ENCODE measurements around the gene CARD14. TPM values are rescaled to one million over a fixed set of nuclear protein-coding genes. Genes with fewer than 3 reads are reported as not detected.

Gene CARD14
- total and polyA plus RNA-seq, 9 donors: 0.10 to 2.3 (median 0.18) TPM; not detected in 3

DNA sequence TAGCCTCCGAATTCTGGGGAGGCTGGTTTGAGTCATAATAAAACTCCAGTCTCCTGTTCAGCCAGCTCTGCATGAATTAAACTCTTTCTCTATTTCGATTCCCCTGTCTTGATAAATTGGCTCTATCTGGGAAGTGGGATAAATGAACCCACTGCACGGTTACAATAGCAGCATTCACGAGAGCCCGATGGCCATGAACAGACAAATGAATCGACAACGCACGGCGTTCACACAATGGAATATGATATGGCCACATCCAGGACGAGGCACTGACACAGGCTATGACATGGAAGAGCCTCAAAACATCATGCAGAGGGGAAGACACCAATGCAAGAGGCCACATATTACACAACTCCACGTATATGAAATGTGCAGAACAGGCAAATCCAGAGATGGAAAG is 5.6 kb upstream of the CARD14 start:
- no peaks in the 10 kb centered on the region for H3K27me3 ChIP-seq
- H3K4me3 ChIP-seq: no peak overlapping the region
- H3K27ac ChIP-seq: no peak overlapping the region
- H3K36me3 ChIP-seq: no peaks in the 10 kb centered on the region
- no peak for DNase-seq
- intact Hi-C loops (cut with DNase I): no loop called here
- WGBS, 3 donors: 81 to 90% (median 87%) methylated on average over 11 of the region's 11 CpGs
- TF ChIP-seq, protein P1, sequence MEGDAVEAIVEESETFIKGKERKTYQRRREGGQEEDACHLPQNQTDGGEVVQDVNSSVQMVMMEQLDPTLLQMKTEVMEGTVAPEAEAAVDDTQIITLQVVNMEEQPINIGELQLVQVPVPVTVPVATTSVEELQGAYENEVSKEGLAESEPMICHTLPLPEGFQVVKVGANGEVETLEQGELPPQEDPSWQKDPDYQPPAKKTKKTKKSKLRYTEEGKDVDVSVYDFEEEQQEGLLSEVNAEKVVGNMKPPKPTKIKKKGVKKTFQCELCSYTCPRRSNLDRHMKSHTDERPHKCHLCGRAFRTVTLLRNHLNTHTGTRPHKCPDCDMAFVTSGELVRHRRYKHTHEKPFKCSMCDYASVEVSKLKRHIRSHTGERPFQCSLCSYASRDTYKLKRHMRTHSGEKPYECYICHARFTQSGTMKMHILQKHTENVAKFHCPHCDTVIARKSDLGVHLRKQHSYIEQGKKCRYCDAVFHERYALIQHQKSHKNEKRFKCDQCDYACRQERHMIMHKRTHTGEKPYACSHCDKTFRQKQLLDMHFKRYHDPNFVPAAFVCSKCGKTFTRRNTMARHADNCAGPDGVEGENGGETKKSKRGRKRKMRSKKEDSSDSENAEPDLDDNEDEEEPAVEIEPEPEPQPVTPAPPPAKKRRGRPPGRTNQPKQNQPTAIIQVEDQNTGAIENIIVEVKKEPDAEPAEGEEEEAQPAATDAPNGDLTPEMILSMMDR (IDR thresholded peaks at IDR 0.05): no peak
- TF ChIP-seq POLR2A (IDR thresholded peaks at IDR 0.05): no peak
- TF ChIP-seq EP300 (IDR thresholded peaks at IDR 0.05): no peak
- H3K9me3 ChIP-seq: no peaks in the 10 kb centered on the region
- H3K4me1 ChIP-seq (ENCODE audit: insufficient read depth): no peaks in the 10 kb centered on the region

DNA sequence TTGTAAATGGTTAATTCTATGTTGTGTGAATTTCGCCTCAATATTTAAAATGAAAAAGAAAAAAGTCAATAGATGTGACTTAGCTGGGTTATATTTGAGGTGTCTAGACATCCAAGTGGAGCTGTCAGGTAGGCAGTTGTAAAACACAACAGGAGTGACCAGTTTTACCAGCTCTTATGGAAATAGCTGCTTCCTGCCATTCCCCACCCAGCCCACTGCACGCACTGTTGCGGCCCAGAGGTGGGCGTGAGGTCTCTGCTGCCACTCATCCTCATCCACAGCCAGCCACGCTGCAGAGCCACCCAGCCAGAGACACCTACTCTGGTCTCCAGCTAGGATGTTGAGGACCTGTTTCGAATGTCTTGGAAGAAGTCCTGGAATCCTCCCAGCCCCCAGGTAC is 3.4 kb upstream of the CARD14 start:
- no peaks in the 10 kb centered on the region for H3K27me3 ChIP-seq
- H3K36me3 ChIP-seq: no peaks in the 10 kb centered on the region
- H3K4me3 ChIP-seq: no peak overlapping the region
- no peaks in the 10 kb centered on the region for H3K4me1 ChIP-seq (ENCODE audit: insufficient read depth)
- intact Hi-C loops (cut with DNase I): no loop called here
- no peaks in the 10 kb centered on the region for H3K9me3 ChIP-seq
- 85 to 90% (median 87%) methylated on average over 6 of the region's 6 CpGs for WGBS, 3 donors
- TF ChIP-seq, protein P1 (IDR thresholded peaks at IDR 0.05): no peak
- DNase-seq: no peak
- no peak overlapping the region for H3K27ac ChIP-seq

DNA sequence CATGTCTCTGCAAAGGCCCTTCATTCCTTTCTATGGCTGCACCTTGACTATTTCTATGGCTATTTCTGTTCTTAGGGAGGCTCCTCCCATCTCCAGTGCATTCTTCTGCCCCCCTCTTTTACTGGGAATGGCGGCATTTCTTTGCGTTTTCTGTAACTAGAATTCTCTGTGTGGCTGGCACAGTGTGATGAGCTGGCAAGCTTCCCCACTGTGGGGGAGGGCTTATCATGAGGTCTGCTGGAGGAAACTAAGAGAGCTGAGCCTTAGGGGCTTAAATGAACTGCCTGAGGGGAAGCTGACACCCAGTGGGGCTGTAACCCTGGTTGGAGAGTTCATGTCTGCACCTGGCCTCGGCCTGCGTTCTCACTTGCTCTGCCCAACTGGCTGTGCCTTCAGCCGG is 1.5 kb upstream of the CARD14 start:
- TF ChIP-seq POLR2A (IDR thresholded peaks at IDR 0.05) (no peak), EP300 (IDR thresholded peaks at IDR 0.05) (no peak)
- TF ChIP-seq, protein P1 (IDR thresholded peaks at IDR 0.05): no peak
- no peaks in the 10 kb centered on the region for H3K27me3 ChIP-seq
- no peaks in the 10 kb centered on the region for H3K4me1 ChIP-seq (ENCODE audit: insufficient read depth)
- H3K4me3 ChIP-seq: no peak overlapping the region
- DNase-seq: no peak
- no peaks in the 10 kb centered on the region for H3K36me3 ChIP-seq
- intact Hi-C loops (cut with DNase I): no loop called here
- no peak overlapping the region for H3K27ac ChIP-seq
- H3K9me3 ChIP-seq: no peaks in the 10 kb centered on the region
- 41 to 51% (median 42%) methylated on average over 5 of the region's 5 CpGs for WGBS, 3 donors

DNA sequence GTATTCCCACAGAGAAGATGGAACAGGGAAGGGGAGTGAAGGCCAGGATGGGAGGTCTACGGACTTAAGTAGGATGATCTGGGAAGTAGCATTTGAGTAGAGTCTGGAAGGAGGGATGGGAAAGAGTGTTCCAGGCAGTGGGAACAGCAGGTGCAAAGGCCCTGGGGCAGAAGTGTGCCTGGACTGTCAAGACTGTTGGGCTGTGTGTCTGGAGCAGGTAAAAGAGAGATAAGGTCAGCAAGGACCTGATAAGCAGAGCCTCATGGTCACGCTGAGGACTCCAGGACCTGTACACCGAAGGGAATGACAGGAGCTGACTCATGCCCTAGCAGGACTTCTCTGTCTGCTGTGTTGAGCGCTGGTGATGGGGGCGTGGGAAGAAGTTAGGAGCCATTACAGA is 723 bp upstream of the CARD14 start:
- Histone ChIP-seq H3K4me3 (no peak overlapping the region), H3K4me1 (ENCODE audit: insufficient read depth) (no peaks in the 10 kb centered on the region), H3K27me3 (no peaks in the 10 kb centered on the region), H3K9me3 (no peaks in the 10 kb centered on the region), H3K27ac (no peak overlapping the region), H3K36me3 (no peaks in the 10 kb centered on the region)
- 87 to 94% (median 93%) methylated on average over 5 of the region's 5 CpGs for WGBS, 3 donors
- DNase-seq: no peak
- TF ChIP-seq POLR2A (IDR thresholded peaks at IDR 0.05) (no peak), EP300 (IDR thresholded peaks at IDR 0.05) (no peak)
- TF ChIP-seq, protein P1 (IDR thresholded peaks at IDR 0.05): no peak
- intact Hi-C loops (cut with DNase I): no loop called here

DNA sequence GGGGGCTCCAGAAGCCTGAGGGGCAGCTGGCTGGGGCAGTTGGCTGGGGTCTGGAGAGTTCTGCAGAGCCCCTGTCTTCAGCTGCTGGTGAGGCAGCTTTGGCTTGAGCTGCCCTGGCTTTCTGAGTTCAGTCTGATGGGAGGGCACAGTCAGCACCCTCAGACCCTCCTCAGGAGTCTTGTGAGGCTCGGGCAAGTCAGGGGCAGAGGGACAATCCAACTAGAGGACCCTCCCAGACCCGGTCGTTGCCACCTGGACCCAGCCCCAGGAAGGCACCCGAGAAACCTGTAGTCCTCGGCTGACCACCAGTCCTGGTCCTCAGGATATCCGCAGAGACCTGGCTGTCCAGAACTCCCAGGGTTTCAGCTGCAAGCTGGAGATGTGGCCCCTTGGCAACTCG is 1.9 kb downstream of the CARD14 start:
- Histone ChIP-seq H3K9me3 (no peaks in the 10 kb centered on the region), H3K4me1 (ENCODE audit: insufficient read depth) (no peaks in the 10 kb centered on the region), H3K4me3 (no peak overlapping the region), H3K27ac (no peak overlapping the region), H3K27me3 (no peaks in the 10 kb centered on the region), H3K36me3 (no peaks in the 10 kb centered on the region)
- no peak for DNase-seq
- no peak for TF ChIP-seq POLR2A (IDR thresholded peaks at IDR 0.05)
- TF ChIP-seq, protein P1 (IDR thresholded peaks at IDR 0.05): no peak
- no peak for TF ChIP-seq EP300 (IDR thresholded peaks at IDR 0.05)
- intact Hi-C loops (cut with DNase I): no loop called here
- WGBS, 3 donors: 86 to 93% (median 89%) methylated on average over 6 to 7 of the region's 7 CpGs
